GM20431 (cell line): ENCODE data around the gene RUNX1.

ENCODE experiments used
- in situ Hi-C: fragments of 300-500 bp; cut with MseI, MboI; formaldehyde crosslinking; loops from one replicate; pipeline ENCODE4 v1.15.0; 2020; ENCODE audit warnings: low sequenced_read_pairs; ENCODE audit not compliant: unreplicated experiment

RUNX1 gene

DNA sequence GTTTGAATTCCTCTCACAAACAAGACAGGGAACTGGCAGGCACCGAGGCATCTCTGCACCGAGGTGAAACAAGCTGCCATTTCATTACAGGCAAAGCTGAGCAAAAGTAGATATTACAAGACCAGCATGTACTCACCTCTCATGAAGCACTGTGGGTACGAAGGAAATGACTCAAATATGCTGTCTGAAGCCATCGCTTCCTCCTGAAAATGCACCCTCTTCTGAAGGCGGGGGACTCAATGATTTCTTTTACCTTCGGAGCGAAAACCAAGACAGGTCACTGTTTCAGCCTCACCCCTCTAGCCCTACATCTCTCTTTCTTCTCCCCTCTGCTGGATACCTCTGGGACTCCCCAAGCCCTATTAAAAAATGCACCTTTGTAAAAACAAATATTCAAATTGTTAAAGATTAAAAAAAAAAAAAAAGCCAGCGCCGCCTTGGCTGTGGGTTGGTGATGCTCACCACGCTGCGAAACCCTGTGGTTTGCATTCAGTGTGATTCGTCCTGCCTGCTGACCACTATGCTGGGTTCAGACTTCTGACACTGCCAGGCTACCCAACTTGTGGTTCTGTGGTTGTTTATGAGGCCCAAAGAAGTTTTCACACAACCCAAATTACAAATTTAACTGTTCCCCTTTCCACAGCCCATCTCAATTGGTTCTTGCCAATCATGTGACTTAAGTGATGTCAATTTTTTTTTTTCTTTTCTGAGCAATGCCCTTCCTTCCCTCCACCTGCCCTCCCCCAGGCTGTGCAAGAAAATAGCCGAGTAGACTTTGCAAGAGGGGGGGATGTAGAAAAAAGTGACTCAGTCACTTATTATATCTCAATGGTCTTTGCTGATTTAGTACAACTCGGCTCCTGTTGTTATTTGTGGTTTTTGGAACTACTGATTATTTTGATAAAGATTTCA, at the start of gene RUNX1:
Gene RUNX1, minus strand, starts transcription at position 597 of the 912 bp plus-strand sequence.
- in situ Hi-C loops, result no loop called here

DNA sequence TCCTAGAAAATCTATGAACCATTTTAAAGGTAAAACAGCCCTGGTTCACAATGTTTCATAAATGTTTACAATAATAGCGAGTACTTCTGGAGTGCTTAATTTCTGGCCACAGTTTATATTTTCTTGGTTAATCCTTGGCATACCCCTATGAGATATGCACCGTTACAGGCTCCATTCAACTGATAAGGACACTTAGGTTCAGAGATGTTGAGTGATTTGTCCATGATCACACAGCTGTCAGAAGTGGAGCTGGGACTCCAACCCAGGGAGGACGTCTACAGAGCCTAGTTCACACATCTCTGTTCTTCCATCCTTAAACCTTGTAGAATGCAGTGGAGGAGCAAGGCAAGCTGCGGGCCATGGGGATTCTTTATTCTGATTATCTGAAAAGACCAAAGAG, 48.4 kb upstream of the RUNX1 start:
- in situ Hi-C loops, result no loop called here

DNA sequence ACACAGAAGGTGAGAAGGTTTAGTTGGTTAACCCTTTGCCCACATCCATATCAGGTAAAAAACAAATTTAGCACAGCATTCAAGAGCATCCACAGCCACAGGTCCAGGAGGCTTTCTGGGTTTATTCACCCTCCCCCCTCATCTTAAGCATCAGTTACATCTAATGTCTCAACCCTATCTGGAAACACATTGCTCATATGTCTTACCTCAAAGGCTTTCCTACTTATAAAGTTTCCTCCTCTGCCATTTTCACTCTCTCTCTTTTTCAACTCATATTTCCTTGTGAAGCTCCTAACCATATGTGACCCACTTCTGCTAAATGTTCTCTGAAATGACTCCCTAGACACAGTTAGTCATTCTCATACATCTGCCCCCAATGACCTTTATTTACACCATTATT, 47.9 kb upstream of the RUNX1 start:
- in situ Hi-C loops, result no loop called here

DNA sequence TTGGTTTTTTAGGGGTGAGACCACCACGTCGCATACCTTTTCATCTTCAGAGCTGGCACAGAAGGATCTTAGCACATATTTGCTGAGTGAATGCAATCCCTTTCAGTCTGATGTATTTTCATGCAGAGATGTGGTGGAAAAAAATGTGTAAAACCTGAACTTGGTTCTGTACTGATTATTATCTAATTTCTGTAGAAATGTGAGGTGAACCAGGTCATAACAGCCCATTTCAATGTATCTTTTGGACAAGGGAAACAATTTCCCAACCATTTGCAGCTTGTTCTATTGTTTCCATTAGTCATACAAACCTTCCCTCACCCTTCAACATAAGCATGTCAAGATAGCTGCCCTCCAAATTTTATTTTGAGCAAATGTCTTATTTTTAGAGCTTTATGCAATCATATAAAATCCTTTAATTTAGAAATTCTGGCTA, 46.8 kb upstream of the RUNX1 start:
- in situ Hi-C loops, result no loop called here

DNA sequence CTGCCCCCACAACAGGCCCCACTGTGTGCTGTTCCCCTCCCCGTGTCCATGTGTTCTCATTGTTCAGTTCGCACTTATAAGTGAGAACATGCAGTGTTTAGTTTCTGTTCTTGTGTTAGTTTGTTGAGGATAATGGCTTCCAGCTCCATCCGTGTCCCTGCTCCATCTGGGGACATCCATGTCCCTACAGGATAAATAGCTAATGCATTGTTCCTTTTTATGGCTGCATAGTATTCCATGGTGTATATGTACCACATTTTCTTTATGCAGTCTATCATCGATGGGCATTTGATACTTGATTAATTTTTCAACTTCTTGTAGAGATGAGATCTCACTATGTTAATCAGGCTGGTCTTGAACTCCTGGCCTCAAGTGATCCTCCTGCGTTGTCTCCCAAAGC, 44.4 kb upstream of the RUNX1 start:
- in situ Hi-C loops, result no loop called here

DNA sequence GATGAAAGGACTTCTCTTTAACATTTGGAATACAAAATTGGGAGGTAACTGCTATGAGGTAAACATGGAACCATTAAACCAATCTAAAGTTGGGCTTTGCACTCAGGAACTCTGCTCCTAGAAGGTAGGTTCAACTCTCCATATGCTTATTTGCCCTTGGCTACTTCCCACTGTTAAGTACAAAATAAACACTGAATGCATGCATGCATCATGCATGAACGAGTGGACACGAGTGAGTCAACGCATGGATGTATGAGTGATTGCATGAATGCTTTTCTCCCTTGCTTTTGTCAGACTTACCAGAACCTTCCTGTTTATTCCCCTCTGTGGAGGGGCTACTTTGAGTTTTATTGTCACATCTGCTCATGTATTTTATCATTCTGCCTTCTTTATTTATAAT, 42.4 kb upstream of the RUNX1 start:
- in situ Hi-C loops, result no loop called here

DNA sequence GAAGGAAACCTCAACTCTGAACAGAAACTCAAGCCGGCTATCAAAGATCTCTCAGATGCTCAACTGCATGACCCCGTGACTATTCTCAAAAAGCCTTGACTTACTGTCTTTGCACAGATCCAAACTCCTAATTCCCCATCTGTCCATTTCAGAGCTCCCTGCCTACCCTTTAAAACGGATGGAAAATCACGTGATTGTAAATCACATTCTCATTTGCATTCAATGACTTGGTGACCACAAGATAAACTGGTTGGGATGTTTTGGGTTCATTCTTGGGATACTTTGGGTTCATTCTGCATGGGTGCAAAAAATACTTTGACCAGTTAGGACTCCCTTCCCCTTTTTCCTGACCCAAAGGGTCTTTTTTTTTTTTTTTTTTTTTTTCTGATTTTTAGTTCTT, 41.3 kb upstream of the RUNX1 start:
- in situ Hi-C loops, result no loop called here

DNA sequence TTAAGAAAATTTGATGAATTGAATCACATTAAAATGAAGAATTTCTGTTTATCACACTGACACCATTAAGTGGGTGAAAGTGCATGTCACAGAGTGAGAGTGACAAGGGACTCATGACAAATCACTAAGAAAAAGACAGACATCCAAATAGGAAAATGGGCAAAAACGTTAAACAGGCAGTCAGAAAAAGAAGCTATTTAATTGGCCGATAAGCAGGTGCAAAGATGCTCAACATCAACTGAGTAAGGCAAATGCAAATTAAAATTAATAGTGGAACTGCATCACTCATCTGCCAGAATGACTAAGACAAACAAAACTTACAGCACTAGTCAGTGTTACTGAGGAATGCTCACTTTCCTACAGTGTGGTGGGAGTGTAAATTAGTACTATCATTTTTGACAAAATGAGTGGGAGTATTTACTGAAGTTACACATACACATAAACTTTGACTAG, 39.2 kb upstream of the RUNX1 start:
- in situ Hi-C loops, result no loop called here

DNA sequence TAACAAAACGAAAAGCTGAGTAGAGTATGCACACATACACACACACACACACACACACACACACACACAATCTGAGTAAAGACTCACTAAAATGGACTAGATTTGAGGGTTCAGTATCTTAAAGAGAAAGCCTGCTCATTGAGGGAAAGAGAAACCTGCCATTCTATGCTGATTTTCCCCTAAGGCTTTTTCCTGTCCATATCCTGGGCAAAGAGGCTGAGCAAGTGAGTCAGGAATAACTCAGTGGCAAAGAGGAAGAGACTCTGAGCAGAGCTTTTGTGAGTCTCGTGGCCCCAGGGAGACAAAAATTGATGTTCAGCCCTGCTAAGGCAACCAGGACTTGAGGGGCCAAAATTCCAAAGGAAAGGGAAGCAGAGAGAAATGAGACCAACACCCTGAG, 37.3 kb upstream of the RUNX1 start:
- in situ Hi-C loops, result no loop called here

DNA sequence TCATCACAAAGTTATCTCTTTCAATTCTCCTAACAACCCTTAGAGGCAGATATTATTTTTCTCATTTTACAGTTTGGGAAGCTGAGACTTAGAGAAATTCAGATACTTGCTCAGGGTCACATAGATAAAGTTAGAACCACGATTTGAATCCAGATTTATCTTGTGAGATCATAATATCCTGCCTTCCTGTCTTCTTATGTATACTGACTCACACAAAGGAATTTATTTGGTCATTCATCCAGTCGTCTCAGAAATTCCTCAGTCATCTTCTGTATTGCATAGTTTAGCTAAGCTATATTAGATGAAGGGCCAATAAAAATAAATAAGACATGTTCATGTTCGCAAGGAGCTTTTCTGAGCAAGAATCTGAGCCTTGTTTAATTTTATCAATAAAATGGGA, 35.8 kb upstream of the RUNX1 start:
- in situ Hi-C loops, result no loop called here

DNA sequence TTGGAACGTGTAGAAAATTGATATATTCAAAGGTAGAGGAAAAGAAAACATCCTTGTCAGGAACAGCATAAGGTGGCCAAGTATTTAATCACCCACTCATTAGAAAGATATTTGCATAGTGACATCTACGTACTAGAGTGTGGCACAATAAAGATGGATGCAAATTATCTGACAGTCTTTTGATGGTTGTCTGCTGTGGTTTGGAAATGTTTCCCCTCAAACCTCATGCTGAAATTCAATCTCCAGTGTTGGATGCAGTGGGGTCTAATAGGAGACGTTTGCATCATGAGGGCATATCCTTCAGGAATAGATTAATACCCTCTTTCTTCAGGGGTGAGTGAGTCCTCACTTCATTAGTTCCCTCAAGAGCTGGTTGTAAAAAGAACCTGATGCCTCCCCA, 34.1 kb upstream of the RUNX1 start:
- in situ Hi-C loops, result no loop called here

DNA sequence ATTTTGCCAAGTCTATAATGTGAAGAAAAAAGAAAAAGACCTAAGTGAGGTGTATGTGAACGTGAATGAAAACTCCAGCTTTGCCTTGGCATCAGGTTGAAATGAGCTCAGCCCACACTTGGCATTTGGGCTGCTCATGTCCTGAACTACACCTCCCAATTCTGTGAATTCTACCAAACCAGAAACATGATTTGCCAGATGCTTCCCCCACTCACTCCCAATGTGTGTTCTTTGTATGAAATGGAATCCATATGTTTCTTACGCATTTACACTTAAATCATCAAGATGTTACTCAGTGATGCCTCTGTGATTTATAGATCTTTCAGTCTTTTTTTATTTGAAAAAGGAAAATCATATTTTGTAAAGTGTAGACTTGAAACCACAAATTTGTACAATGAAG, 32.8 kb upstream of the RUNX1 start:
- in situ Hi-C loops, result no loop called here

DNA sequence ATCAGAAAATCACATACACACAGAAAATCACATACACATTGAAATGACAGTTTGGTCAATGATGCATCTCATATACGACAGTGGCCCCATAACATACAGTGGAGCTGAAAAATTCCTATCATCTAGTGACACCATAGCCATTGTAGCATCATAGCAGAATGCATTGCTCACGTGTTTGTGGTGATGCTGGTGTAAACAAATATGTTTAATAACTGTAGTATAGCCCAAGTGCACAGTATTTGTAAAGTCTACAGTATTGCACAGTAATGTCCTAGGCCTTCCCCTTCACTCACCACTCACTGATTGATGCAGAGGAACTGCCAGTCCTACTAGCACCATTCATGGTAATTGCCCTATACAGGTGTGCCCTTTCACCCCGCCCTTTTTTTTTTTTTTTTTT, 30.1 kb upstream of the RUNX1 start:
- in situ Hi-C loops, result no loop called here

DNA sequence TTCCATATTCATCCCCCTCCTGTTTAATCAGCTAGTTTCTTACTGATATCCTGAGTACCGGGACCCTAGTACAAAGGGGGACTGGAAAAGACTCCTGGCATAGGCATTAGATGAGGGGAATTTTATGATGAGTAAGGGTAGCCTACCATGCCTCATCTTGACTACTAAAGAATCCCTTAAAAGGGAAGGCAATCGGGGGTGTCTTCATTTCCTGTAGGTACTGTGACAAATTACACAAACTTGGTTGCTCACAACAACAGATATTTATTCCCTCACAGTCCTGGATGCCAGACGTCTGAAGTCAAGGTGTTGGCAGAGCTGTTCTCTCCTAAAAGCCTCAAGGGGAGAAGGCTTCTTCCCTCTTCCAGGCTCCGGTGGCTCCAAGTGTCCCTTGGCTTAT, 28.9 kb upstream of the RUNX1 start:
- in situ Hi-C loops, result no loop called here

DNA sequence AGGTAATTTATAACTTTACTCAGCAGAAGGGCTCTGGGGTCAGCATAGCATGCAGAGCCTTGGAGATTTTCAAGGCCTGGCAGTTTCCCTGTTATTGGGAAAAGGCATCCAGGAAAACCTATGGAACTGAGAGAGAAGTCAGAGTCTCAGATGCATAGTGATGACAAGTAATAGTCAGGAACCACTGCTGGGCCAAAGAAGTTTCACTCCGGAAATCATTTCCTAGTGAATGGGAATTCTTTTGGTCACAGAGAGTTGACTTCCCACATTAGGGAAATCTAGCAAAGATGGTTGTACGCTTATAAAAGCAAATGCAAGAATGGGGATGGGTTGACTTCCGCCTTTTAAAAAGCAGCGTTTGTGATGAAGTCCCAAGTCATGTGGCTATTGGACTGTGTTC, 28.4 kb upstream of the RUNX1 start:
- in situ Hi-C loops, result no loop called here

DNA sequence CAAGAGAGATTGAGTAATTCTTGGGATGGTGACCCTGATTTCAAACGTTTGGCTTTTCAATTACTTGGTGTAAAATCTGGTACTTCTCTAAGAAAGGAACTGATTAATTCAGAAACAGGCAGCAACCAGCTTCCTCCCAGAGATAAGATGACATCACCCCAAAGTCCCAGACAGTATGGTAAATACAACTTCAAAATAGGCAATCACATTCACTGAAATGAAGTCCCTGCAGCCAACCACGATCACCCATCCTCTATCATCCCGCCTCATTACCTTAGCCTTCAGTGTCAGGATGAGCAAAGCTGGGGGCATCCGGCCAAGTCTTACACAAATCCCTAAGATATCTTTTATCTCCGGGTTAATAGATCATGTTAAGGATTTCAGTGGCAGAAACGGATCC, 26.4 kb upstream of the RUNX1 start:
- in situ Hi-C loops, result no loop called here

DNA sequence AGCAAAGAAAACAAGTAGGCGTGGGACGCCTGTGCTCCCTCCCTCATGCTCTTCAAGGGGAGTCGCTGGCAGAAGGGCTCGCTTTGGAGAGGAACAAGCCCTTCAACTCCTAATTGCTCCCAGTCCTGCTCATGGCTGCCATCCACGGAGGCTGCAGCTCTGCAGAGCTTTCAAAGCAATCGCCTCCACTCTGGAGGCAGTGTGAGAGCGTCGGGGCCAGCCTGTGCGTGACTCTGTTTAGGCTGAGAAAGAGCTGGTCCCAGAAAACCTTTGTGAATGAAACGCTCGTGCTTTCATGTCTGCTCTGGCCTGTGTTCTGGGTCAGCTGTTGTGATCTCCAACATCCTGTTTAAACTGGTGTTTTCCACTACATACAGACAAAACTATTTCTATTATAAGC, 23.9 kb upstream of the RUNX1 start:
- in situ Hi-C loops, result no loop called here

DNA sequence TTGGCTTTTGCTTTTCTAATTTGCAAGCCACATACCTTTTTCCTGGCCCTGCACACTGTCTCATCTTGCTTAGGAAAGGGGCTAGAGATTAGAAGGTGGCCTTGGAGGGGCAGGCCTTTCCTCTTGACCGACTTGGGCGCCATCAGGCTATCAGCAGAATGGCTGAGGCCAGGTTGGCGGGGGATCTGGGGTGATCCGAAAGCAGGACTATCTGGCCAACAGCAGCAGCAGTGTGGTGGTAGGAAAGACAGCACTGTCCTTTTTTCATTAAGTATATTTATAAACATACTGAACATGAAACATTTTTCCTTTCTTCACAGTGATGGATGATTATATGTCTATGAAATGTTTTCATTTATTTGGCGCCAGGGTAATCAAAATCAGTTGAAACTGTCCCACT, 23.5 kb upstream of the RUNX1 start:
- in situ Hi-C loops, result no loop called here

DNA sequence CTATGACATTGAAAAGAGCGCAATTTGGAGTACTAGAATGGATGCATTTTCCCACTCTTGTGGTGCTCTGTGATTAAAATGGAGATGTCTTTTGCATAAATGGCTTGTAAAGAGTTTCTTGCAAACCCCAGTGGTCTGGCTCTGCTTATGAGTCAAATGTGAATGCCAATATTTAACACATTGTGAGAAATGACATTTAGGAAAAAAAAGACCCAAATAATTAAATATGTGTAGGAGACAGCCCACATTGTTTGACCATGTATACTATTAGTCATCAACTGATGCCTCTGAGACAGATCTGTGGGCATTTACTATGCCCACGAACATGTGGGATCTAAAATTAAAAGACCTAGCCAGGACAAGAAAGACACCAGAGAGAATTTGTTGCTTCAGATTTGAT, 22.2 kb upstream of the RUNX1 start:
- in situ Hi-C loops, result no loop called here

DNA sequence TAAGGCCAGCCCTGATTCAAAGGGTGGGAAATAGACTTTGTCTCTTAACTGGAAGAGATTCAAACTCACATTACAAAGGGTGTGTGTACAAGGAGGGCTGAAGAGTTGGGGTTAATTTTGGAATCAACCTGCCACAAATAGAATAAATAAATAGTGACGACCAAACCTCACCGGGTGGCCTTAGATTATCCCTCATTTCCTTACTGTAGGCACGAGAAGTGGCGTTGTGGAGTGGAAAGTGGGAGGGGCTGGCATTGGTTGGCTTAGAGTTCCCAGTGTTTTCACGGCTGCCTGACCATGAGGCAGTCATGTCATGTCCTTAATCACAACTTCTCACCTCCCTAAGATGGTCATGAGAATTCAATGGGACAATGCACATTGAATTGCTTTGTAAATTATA, 21.3 kb upstream of the RUNX1 start:
- in situ Hi-C loops, result no loop called here

DNA sequence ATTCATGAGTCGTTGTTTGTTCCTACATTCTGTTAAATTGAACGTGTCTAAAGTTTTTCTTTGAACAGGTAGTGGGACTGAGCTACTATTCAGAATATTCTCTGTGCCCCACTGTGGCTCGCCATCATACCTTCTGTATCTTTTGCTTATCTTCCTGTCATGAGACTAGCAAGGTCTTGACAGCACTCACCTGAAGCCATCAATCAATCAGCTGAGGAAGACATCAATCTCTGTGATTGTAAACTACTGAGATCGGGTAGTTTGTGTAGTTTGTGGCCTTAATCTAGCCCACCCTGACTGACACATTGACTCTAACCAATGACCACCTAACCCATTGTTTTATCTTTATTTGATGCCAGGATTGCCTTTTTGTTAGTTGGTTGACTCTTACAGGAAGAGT, 17.7 kb upstream of the RUNX1 start:
- in situ Hi-C loops, result no loop called here
